ENCODE measurements around the gene RACK1.

RACK1 gene

GRCh38 chr5:181235323-181235688 is 8.4 kb downstream of the RACK1 start:
- TF ChIP-seq CTCF (IDR thresholded peaks at IDR 0.05; ENCODE audit: unreplicated experiment in 3 of 3): no peak
- Mint-ChIP-seq H3K9me3 (no peaks in the 10 kb centered on the region), H3K27ac (peak overlapping the region; percentile 53 to 69 (median 65)), H3K36me3 (ENCODE audit: low read depth) (peaks cover 73% of the 10 kb centered on the region), H3K4me3 (no peak overlapping the region), H3K4me1 (peaks cover 27% of the 10 kb centered on the region), H3K27me3 (ENCODE audit: low read depth) (no peaks in the 10 kb centered on the region)

DNA sequence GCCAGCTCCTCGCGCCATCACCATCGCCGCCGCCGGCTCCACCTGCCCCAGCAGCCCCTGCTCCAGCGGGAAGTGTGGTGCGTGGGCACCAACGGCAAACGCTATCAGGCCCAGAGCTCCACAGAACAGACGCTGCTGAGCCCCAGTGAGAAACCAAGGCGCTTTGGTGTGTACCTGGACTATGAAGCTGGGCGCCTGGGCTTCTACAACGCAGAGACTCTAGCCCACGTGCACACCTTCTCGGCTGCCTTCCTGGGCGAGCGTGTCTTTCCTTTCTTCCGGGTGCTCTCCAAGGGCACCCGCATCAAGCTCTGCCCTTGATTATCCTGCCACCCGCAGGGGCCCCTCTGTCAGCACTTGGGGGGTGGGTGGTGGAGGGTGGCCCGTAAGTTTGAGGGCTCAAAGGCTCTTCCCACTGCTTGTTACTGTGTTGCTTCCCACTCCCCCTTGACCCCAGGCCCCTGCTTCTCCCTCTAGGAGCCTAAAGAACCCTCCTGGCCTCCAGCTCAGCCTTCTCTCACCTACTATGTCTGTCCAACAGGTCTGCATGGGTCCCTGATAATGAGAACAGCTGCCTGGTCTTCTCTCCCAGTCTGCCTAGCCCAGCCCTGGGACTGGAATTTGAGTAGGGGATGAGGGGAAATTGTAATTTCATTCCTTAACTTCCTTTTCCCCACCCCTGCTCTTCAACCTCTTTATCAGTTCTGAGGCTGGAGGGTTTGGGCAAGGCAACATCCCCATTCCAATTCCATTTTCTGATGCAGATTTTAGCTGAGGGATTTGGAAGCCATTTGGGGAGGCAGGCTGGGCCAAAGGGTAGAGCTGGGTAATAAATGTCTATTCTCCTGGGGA is 9.0 kb downstream of the RACK1 start:
- H3K9me3 Mint-ChIP-seq: no peaks in the 10 kb centered on the region

DNA sequence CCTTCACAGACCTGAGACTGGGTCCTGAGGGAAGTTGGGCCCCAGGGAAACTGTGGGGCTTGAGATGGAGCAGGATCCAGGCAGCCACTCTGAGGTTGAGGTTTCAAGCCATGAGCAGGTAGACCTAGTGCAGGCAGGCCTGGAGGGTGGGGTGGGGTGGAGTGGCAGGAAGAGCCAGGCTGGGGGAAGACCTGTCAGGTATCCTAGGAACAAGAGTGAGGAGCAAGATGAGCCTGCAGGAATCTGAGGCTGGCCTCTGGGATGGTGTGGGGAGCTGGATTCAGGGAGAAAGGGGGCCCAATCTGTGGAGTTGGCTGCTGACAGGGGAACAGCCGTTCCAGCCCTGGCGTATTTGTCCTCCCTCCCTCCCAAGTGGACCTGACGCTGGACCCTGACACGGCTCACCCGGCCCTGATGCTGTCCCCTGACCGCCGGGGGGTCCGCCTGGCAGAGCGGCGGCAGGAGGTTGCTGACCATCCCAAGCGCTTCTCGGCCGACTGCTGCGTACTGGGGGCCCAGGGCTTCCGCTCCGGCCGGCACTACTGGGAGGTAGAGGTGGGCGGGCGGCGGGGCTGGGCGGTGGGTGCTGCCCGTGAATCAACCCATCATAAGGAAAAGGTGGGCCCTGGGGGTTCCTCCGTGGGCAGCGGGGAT is 9.8 kb downstream of the RACK1 start:
- H3K4me1 Mint-ChIP-seq: peaks cover 22% of the 10 kb centered on the region
- H3K36me3 Mint-ChIP-seq (ENCODE audit: low read depth): peaks cover 70% of the 10 kb centered on the region
- no peak overlapping the region for H3K4me3 Mint-ChIP-seq
- H3K27me3 Mint-ChIP-seq (ENCODE audit: low read depth): no peaks in the 10 kb centered on the region
- no peak for TF ChIP-seq CTCF (IDR thresholded peaks at IDR 0.05; ENCODE audit: unreplicated experiment in 3 of 3)
- no peaks in the 10 kb centered on the region for H3K9me3 Mint-ChIP-seq
- H3K27ac Mint-ChIP-seq: no peak overlapping the region

More for the DNA sequence above, 9.0 kb downstream of the RACK1 start:
- Mint-ChIP-seq H3K36me3 (ENCODE audit: low read depth) (peaks cover 75% of the 10 kb centered on the region), H3K4me1 (peaks cover 27% of the 10 kb centered on the region), H3K4me3 (no peak overlapping the region), H3K27ac (peak overlapping the region; percentile 53 to 69 (median 65)), H3K27me3 (ENCODE audit: low read depth) (no peaks in the 10 kb centered on the region)
- no peak for TF ChIP-seq CTCF (IDR thresholded peaks at IDR 0.05; ENCODE audit: unreplicated experiment in 3 of 3)

GRCh38 chr5:181233088-181233800 is 10.5 kb downstream of the RACK1 start:
- H3K27ac Mint-ChIP-seq: peak overlapping the region in 1 of 3 experiments; percentile 55
- peaks cover 63% of the 10 kb centered on the region for H3K36me3 Mint-ChIP-seq (ENCODE audit: low read depth)
- no peak overlapping the region for H3K4me3 Mint-ChIP-seq
- no peaks in the 10 kb centered on the region for H3K9me3 Mint-ChIP-seq
- H3K27me3 Mint-ChIP-seq (ENCODE audit: low read depth): no peaks in the 10 kb centered on the region
- H3K4me1 Mint-ChIP-seq: peaks cover 18% of the 10 kb centered on the region
- no peak for TF ChIP-seq CTCF (IDR thresholded peaks at IDR 0.05; ENCODE audit: unreplicated experiment in 3 of 3)

GRCh38 chr5:181232593-181232992 is 11.1 kb downstream of the RACK1 start:
- H3K36me3 Mint-ChIP-seq (ENCODE audit: low read depth): peaks cover 56% of the 10 kb centered on the region
- H3K27ac Mint-ChIP-seq: peak overlapping the region in 1 of 3 experiments; percentile 55
- no peaks in the 10 kb centered on the region for H3K27me3 Mint-ChIP-seq (ENCODE audit: low read depth)
- H3K9me3 Mint-ChIP-seq: no peaks in the 10 kb centered on the region
- H3K4me1 Mint-ChIP-seq: peaks cover 13% of the 10 kb centered on the region
- H3K4me3 Mint-ChIP-seq: no peak overlapping the region
- TF ChIP-seq CTCF (IDR thresholded peaks at IDR 0.05; ENCODE audit: unreplicated experiment in 3 of 3): no peak
